Activated CD4-positive, alpha-beta memory T cell treated with anti-CD3 and anti-CD28 coated beads for 36 hours (primary cell): ENCODE results near the gene LRRC8E. TPM values are rescaled to one million over a fixed set of nuclear protein-coding genes. Genes with fewer than 3 reads are reported as not detected.

Source experiments
- total RNA-seq, 2 experiments: library from RNA; stranded (reverse); gene quantifications; one replicate each; pipeline ENCODE4 v1.2.3, GENCODE V29; 2021

LRRC8E gene
- total RNA-seq, 2 experiments from 2014 or later = not detected

Other genes starting within 250 kb of the LRRC8E start
- not detected for gene RETN, start 219.5 kb upstream of the LRRC8E start, total RNA-seq
- not detected for gene MCEMP1, start 211.4 kb upstream of the LRRC8E start, total RNA-seq
- gene TRAPPC5, start 207.7 kb upstream of the LRRC8E start, total RNA-seq = 10 to 100 TPM; 77.5 to 88.2 TPM
- 1 to 10 TPM; 3.5 to 4.1 TPM for gene FCER2, start 186.4 kb upstream of the LRRC8E start, total RNA-seq
- gene CLEC4G, start 156.4 kb upstream of the LRRC8E start, total RNA-seq = not detected
- gene CD209, start 141.0 kb upstream of the LRRC8E start, total RNA-seq = not detected
- not detected for gene CLEC4M, start 125.3 kb upstream of the LRRC8E start, total RNA-seq
- gene EVI5L, start 58.3 kb upstream of the LRRC8E start, total RNA-seq = 1 to 10 TPM; 5.0 to 5.6 TPM
- under 1 TPM; 0.14 to 0.19 TPM for gene PRR36, start 14.1 kb upstream of the LRRC8E start, total RNA-seq
- gene MAP2K7, start 15.4 kb downstream of the LRRC8E start, total RNA-seq = 10 to 100 TPM; 29.1 to 30.1 TPM
- gene TGFBR3L, start 26.3 kb downstream of the LRRC8E start, total RNA-seq = 1 to 10 TPM; 4.4 to 4.6 TPM
- gene SNAPC2, start 31.8 kb downstream of the LRRC8E start, total RNA-seq = 10 to 100 TPM; 18.7 to 20.2 TPM
- under 1 TPM; 0.29 to 0.77 TPM for gene CTXN1, start 37.6 kb downstream of the LRRC8E start, total RNA-seq
- 10 to 100 TPM; 66.5 to 68.5 TPM for gene TIMM44, start 55.2 kb downstream of the LRRC8E start, total RNA-seq
- 100 to 1,000 TPM; 143 to 145 TPM for gene ELAVL1, start 117.1 kb downstream of the LRRC8E start, total RNA-seq
- not detected for gene CCL25, start 164.2 kb downstream of the LRRC8E start, total RNA-seq